Stomach smooth muscle (tissue), 2 donors: Measurements from ENCODE around the gene SH2D1B.
"Not testable (repeated sequence)": the region's sequence is repeated elsewhere in the genome, so short reads cannot be mapped to it uniquely, and the experiment has no call there.

Source experiments
- H3K27ac ChIP-seq: one replicate; pipeline ENCODE4 v1.7.0; 2013; ENCODE audit warnings: mild to moderate bottlenecking, low read length, inconsistent platforms
- H3K27me3 ChIP-seq, 2 donors: one replicate each; pipeline ENCODE4 v1.7.0; 2013; ENCODE audit warnings: low read length in 2 of 2; ENCODE audit not compliant: insufficient read depth in 2 of 2, control insufficient read depth in 1 of 2
- H3K36me3 ChIP-seq, 2 donors: one replicate each; pipeline ENCODE4 v1.7.0; 2013; ENCODE audit warnings: low read length in 2 of 2; ENCODE audit not compliant: control insufficient read depth in 2 of 2, insufficient read depth in 2 of 2
- H3K4me1 ChIP-seq: one replicate; pipeline ENCODE4 v1.7.0; 2013; ENCODE audit warnings: low read length; ENCODE audit not compliant: control insufficient read depth, insufficient read depth
- H3K4me3 ChIP-seq, 2 donors: one replicate each; pipeline ENCODE4 v1.7.0; 2013; ENCODE audit warnings: low read length in 2 of 2
- H3K9ac ChIP-seq, 2 donors: one replicate each; pipeline ENCODE4 v1.7.0; 2013; ENCODE audit warnings: low read length in 2 of 2, mild to moderate bottlenecking in 1 of 2
- H3K9me3 ChIP-seq, 2 donors: one replicate each; pipeline ENCODE4 v1.7.0; 2013; ENCODE audit warnings: low read length in 2 of 2; ENCODE audit not compliant: control insufficient read depth in 2 of 2
- donor health status: healthy.
- donor health status: Pancreatic carcinoma.

SH2D1B gene

GRCh38 chr1:162420120-162420519 is 8.2 kb upstream of the SH2D1B start:
- no peak overlapping the region for H3K4me3 ChIP-seq
- H3K9ac ChIP-seq = no peak overlapping the region
- no peaks in the 10 kb centered on the region for H3K4me1 ChIP-seq
- H3K36me3 ChIP-seq = no peaks in the 10 kb centered on the region
- H3K9me3 ChIP-seq = no peaks in the 10 kb centered on the region
- H3K27me3 ChIP-seq = no peaks in the 10 kb centered on the region
- no peak overlapping the region for H3K27ac ChIP-seq

GRCh38 chr1:162419450-162419931 is 7.6 kb upstream of the SH2D1B start:
- H3K9ac ChIP-seq, H3K4me1 ChIP-seq, H3K36me3 ChIP-seq, H3K27me3 ChIP-seq, H3K4me3 ChIP-seq, H3K27ac ChIP-seq, H3K9me3 ChIP-seq: not testable (repeated sequence)

GRCh38 chr1:162418584-162418983 is 6.6 kb upstream of the SH2D1B start:
- H3K27me3 ChIP-seq, H3K36me3 ChIP-seq, H3K27ac ChIP-seq, H3K4me1 ChIP-seq, H3K9me3 ChIP-seq, H3K4me3 ChIP-seq, H3K9ac ChIP-seq: not testable (repeated sequence)

- no peaks in the 10 kb centered on the region for H3K36me3 ChIP-seq
These were observed 5.7 kb upstream of the SH2D1B start for GRCh38 chr1:162417650-162418049.

GRCh38 chr1:162416909-162417308 is 5.0 kb upstream of the SH2D1B start:
- H3K27me3 ChIP-seq = no peaks in the 10 kb centered on the region
- no peaks in the 10 kb centered on the region for H3K9me3 ChIP-seq
- H3K9ac ChIP-seq = no peak overlapping the region
- H3K4me1 ChIP-seq = no peaks in the 10 kb centered on the region
- H3K27ac ChIP-seq = no peak overlapping the region
- H3K4me3 ChIP-seq = no peak overlapping the region
- no peaks in the 10 kb centered on the region for H3K36me3 ChIP-seq

More at GRCh38 chr1:162417650-162418049, 5.7 kb upstream of the SH2D1B start:
- Histone ChIP-seq H3K9ac (no peak overlapping the region), H3K27me3 (no peaks in the 10 kb centered on the region), H3K4me1 (no peaks in the 10 kb centered on the region), H3K27ac (no peak overlapping the region), H3K9me3 (no peaks in the 10 kb centered on the region), H3K4me3 (no peak overlapping the region)

GRCh38 chr1:162416215-162416614 is 4.3 kb upstream of the SH2D1B start:
- Histone ChIP-seq H3K27ac (no peak overlapping the region), H3K9ac (no peak overlapping the region), H3K27me3 (no peaks in the 10 kb centered on the region), H3K36me3 (no peaks in the 10 kb centered on the region), H3K9me3 (no peaks in the 10 kb centered on the region), H3K4me3 (no peak overlapping the region), H3K4me1 (no peaks in the 10 kb centered on the region)

- Histone ChIP-seq H3K9ac (no peak overlapping the region), H3K4me1 (no peaks in the 10 kb centered on the region), H3K4me3 (no peak overlapping the region), H3K36me3 (no peaks in the 10 kb centered on the region), H3K27me3 (no peaks in the 10 kb centered on the region), H3K9me3 (no peaks in the 10 kb centered on the region), H3K27ac (no peak overlapping the region)
These were observed 4.4 kb downstream of the SH2D1B start for GRCh38 chr1:162407539-162407938.

GRCh38 chr1:162406811-162407210 is 5.1 kb downstream of the SH2D1B start:
- H3K4me3 ChIP-seq = no peak overlapping the region
- H3K27ac ChIP-seq = no peak overlapping the region
- H3K36me3 ChIP-seq = no peaks in the 10 kb centered on the region
- H3K9me3 ChIP-seq = no peaks in the 10 kb centered on the region
- no peaks in the 10 kb centered on the region for H3K4me1 ChIP-seq
- no peaks in the 10 kb centered on the region for H3K27me3 ChIP-seq
- H3K9ac ChIP-seq = no peak overlapping the region

- Histone ChIP-seq H3K27ac (no peak overlapping the region), H3K36me3 (no peaks in the 10 kb centered on the region), H3K9ac (no peak overlapping the region), H3K9me3 (no peaks in the 10 kb centered on the region), H3K27me3 (no peaks in the 10 kb centered on the region), H3K4me3 (no peak overlapping the region), H3K4me1 (no peaks in the 10 kb centered on the region)
These were observed 6.1 kb downstream of the SH2D1B start for GRCh38 chr1:162405800-162406199.

- no peaks in the 10 kb centered on the region for H3K36me3 ChIP-seq
- no peaks in the 10 kb centered on the region for H3K27me3 ChIP-seq
- H3K4me3 ChIP-seq = no peak overlapping the region
- no peak overlapping the region for H3K27ac ChIP-seq
- H3K9me3 ChIP-seq = no peaks in the 10 kb centered on the region
- H3K4me1 ChIP-seq = no peaks in the 10 kb centered on the region
- no peak overlapping the region for H3K9ac ChIP-seq
These were observed 7.3 kb downstream of the SH2D1B start for GRCh38 chr1:162404550-162405160.

GRCh38 chr1:162400790-162401355 is 11.1 kb downstream of the SH2D1B start:
- Histone ChIP-seq H3K9ac (no peak overlapping the region), H3K36me3 (no peaks in the 10 kb centered on the region), H3K9me3 (no peaks in the 10 kb centered on the region), H3K4me1 (no peaks in the 10 kb centered on the region), H3K27ac (no peak overlapping the region), H3K27me3 (peaks cover 4 to 9% of the 10 kb centered on the region in 2 donors), H3K4me3 (no peak overlapping the region)
